Esophagus muscularis mucosa (tissue), 4 donors: ENCODE results near the gene POC1A. TPM values are rescaled to one million over a fixed set of nuclear protein-coding genes. Genes with fewer than 3 reads are reported as not detected.

Experiments used
- DNase-seq: peaks from one replicate; pipeline ENCODE4 v3.0.0-alpha.2; 2017; ENCODE audit errors: extremely low spot score
- H3K27ac ChIP-seq, 4 donors: fragments of 200-600 bp; sonication (generic); replicated peaks in 1 of 4; 1 replicate in 3 of 4; 2 replicates in 1 of 4; pipeline ENCODE4 v1.5.1; 2016 to 2019; ENCODE audit warnings: mild to moderate bottlenecking in 1 of 4
- H3K27me3 ChIP-seq, 4 donors: fragments of 200-600 bp; sonication (generic); one replicate each; pipeline versions ENCODE4 v1.5.1 to v1.6.0; 2016 to 2019
- H3K36me3 ChIP-seq, 4 donors: fragments of 200-600 bp; sonication (generic); one replicate each; pipeline ENCODE4 v1.5.1; 2016 to 2019
- H3K4me1 ChIP-seq, 4 donors: fragments of 200-600 bp; sonication (generic); one replicate each; pipeline ENCODE4 v1.5.1; 2016 to 2019
- H3K4me3 ChIP-seq, 4 donors: fragments of 200-600 bp; sonication (generic); 1 replicate in 2 of 4; 2 replicates in 2 of 4; pipeline ENCODE4 v1.5.1; 2016 to 2019; ENCODE audit warnings: mild to moderate bottlenecking in 4 of 4, moderate library complexity in 1 of 4
- H3K9me3 ChIP-seq, 4 donors: fragments of 200-600 bp; sonication (generic); 1 replicate in 3 of 4; 2 replicates in 1 of 4; pipeline ENCODE4 v1.5.1; 2016 to 2019
- CTCF ChIP-seq, 3 experiments: fragments of 200-600 bp in 2 of 3; fragments of 450-650 bp in 1 of 3; sonication (generic) in 2 of 3; IDR thresholded peaks; one replicate each; pipeline ENCODE4 v1.5.1; 2017 to 2019; ENCODE audit warnings: antibody characterized with exemption in 3 of 3, mild to moderate bottlenecking in 2 of 3, moderate library complexity in 1 of 3
- EP300 ChIP-seq: sonication (generic); formaldehyde crosslinking; IDR thresholded peaks from one replicate; pipeline ENCODE4 v1.6.1; 2017; ENCODE audit warnings: antibody characterized with exemption
- POLR2A ChIP-seq: fragments of 450-650 bp; IDR thresholded peaks from one replicate; pipeline ENCODE4 v1.6.1; 2017; ENCODE audit warnings: antibody characterized with exemption, moderate library complexity, mild to moderate bottlenecking, low read depth
- POLR2AphosphoS5 ChIP-seq, 2 donors: sonication (generic); formaldehyde crosslinking; IDR thresholded peaks; one replicate each; pipeline ENCODE4 v1.6.1; 2017; ENCODE audit warnings: antibody characterized with exemption in 2 of 2
- WGBS: methylation state at CpG from one replicate; pipeline ENCODE4 v1.1.5; 2018; 5-methylcytosine and 5-hydroxymethylcytosine counted together
- intact Hi-C: fragments of 100-400 bp; cut with DNase I; formaldehyde crosslinking; loops from one replicate; pipeline ENCODE4 v1.15.1; 2023
- total RNA-seq, 4 donors: library from RNA; depleted of rRNA; stranded (reverse); fragments of >200 nt; gene quantifications; one replicate each; pipeline versions ENCODE4 v1.1.0 to v1.2.1, GENCODE V29; 2016

Gene POC1A
- total RNA-seq, 4 donors from 2014 or later: 0.71 to 2.1 (median 1.2) TPM

- Histone ChIP-seq H3K9me3 (no peaks in the 10 kb centered on the region), H3K27ac (peak overlapping the region in 3 of 4 donors; percentile 30 to 52 (median 39)), H3K36me3 (no peaks in the 10 kb centered on the region), H3K4me1 (peaks cover 16 to 51% (median 45%) of the 10 kb centered on the region in 4 donors), H3K4me3 (no peak overlapping the region), H3K27me3 (no peaks in the 10 kb centered on the region)
- TF ChIP-seq EP300: no peak
- no peak for TF ChIP-seq CTCF (IDR thresholded peaks at IDR 0.05)
- no peak for TF ChIP-seq POLR2A
- TF ChIP-seq POLR2AphosphoS5 (IDR thresholded peaks at IDR 0.05): no peak
- 53% methylated on average over 9 of the region's 9 CpGs for WGBS
- no peak for DNase-seq
- intact Hi-C loops: no loop called here
These were observed 36.3 kb upstream of the POC1A start for GRCh38 chr3:52190294-52191074.

GRCh38 chr3:52188556-52188955 lies 34.3 kb upstream of the POC1A start:
- Histone ChIP-seq H3K27me3 (no peaks in the 10 kb centered on the region), H3K36me3 (no peaks in the 10 kb centered on the region), H3K27ac (no peak overlapping the region), H3K9me3 (no peaks in the 10 kb centered on the region), H3K4me3 (no peak overlapping the region), H3K4me1 (peaks cover 16 to 32% (median 29%) of the 10 kb centered on the region in 4 donors)
- no peak for TF ChIP-seq EP300
- TF ChIP-seq POLR2AphosphoS5 (IDR thresholded peaks at IDR 0.05): no peak
- no peak for TF ChIP-seq CTCF (IDR thresholded peaks at IDR 0.05)
- TF ChIP-seq POLR2A: no peak
- DNase-seq: no peak
- WGBS: 60% methylated on average over 1 of the region's 1 CpG
- intact Hi-C loops: no loop called here

- Histone ChIP-seq H3K9me3 (no peaks in the 10 kb centered on the region), H3K36me3 (no peaks in the 10 kb centered on the region), H3K4me1 (peaks cover 20 to 33% (median 23%) of the 10 kb centered on the region in 4 donors), H3K4me3 (no peak overlapping the region), H3K27ac (no peak overlapping the region), H3K27me3 (no peaks in the 10 kb centered on the region)
- intact Hi-C loops: no loop called here
- TF ChIP-seq POLR2AphosphoS5 (IDR thresholded peaks at IDR 0.05): no peak
- no peak for DNase-seq
- 98% methylated on average over 9 of the region's 9 CpGs for WGBS
These were observed 32.5 kb upstream of the POC1A start for GRCh38 chr3:52186729-52187128.

GRCh38 chr3:52185837-52186236 lies 31.6 kb upstream of the POC1A start:
- H3K36me3 ChIP-seq: no peaks in the 10 kb centered on the region
- intact Hi-C loops: no loop called here
- WGBS: 73% methylated on average over 3 of the region's 3 CpGs
- no peak for TF ChIP-seq POLR2AphosphoS5 (IDR thresholded peaks at IDR 0.05)
- no peak for TF ChIP-seq EP300
- H3K27ac ChIP-seq: no peak overlapping the region
- no peaks in the 10 kb centered on the region for H3K27me3 ChIP-seq
- H3K4me3 ChIP-seq: no peak overlapping the region
- peaks cover 14 to 34% (median 18%) of the 10 kb centered on the region in 4 donors for H3K4me1 ChIP-seq
- no peak for DNase-seq
- no peaks in the 10 kb centered on the region for H3K9me3 ChIP-seq

- Histone ChIP-seq H3K9me3 (no peaks in the 10 kb centered on the region), H3K27ac (no peak overlapping the region), H3K36me3 (no peaks in the 10 kb centered on the region), H3K27me3 (no peaks in the 10 kb centered on the region), H3K4me1 (peaks cover 8 to 29% (median 13%) of the 10 kb centered on the region in 4 donors), H3K4me3 (no peak overlapping the region)
- intact Hi-C loops: no loop called here
- TF ChIP-seq POLR2A (no peak), POLR2AphosphoS5 (IDR thresholded peaks at IDR 0.05) (no peak), CTCF (IDR thresholded peaks at IDR 0.05) (no peak), EP300 (no peak)
- WGBS: 91% methylated on average over 4 of the region's 6 CpGs
- no peak for DNase-seq
These were observed 31.1 kb upstream of the POC1A start for GRCh38 chr3:52185311-52185710.
